Hypothalamus (tissue), 51 donors: ENCODE results near the gene APBA3.

Experiments used
- DNase-seq, 51 donors: peaks; one replicate each; lab custom pipeline; 2025; lab: John Stamatoyannopoulos, UW

Gene APBA3

GRCh38 chr19:3761382-3762129 is at the start of gene APBA3:
TSS of gene APBA3 (minus strand) at chr19:3761692. CDS start at chr19:3760264, 1,428 bp downstream.
- DNase-seq, result peak; percentile 46 to 96 (median 82)

- no peak for DNase-seq
Observed at GRCh38 chr19:3810708-3811355, 49.3 kb upstream of the APBA3 start.

GRCh38 chr19:3809881-3810707 is 48.6 kb upstream of the APBA3 start:
- peak in 1 of 51 donors; percentile 18 for DNase-seq

- no peak for DNase-seq
Observed at GRCh38 chr19:3808420-3809143, 47.1 kb upstream of the APBA3 start.

- DNase-seq, result no peak
Observed at GRCh38 chr19:3807574-3808354, 46.3 kb upstream of the APBA3 start.

GRCh38 chr19:3807131-3807480 is 45.6 kb upstream of the APBA3 start:
- no peak for DNase-seq

GRCh38 chr19:3805859-3806258 is 44.4 kb upstream of the APBA3 start:
- DNase-seq, result no peak

GRCh38 chr19:3804429-3804828 is 42.9 kb upstream of the APBA3 start:
- no peak for DNase-seq

GRCh38 chr19:3803986-3804385 is 42.5 kb upstream of the APBA3 start:
- DNase-seq, result no peak

GRCh38 chr19:3803114-3803888 is 41.8 kb upstream of the APBA3 start:
- no peak for DNase-seq

- DNase-seq, result peak in 32 of 51 donors; percentile 5 to 72 (median 43)
Observed at GRCh38 chr19:3801412-3802096, 40.1 kb upstream of the APBA3 start.

- DNase-seq, result peak in 1 of 51 donors; percentile 52
Observed at GRCh38 chr19:3800996-3801395, 39.5 kb upstream of the APBA3 start.

GRCh38 chr19:3798137-3798536 is 36.6 kb upstream of the APBA3 start:
- no peak for DNase-seq

- no peak for DNase-seq
Observed at GRCh38 chr19:3796358-3796757, 34.9 kb upstream of the APBA3 start.

- DNase-seq, result no peak
Observed at GRCh38 chr19:3793799-3794198, 32.3 kb upstream of the APBA3 start.

- DNase-seq, result no peak
Observed at GRCh38 chr19:3792114-3792513, 30.6 kb upstream of the APBA3 start.

- DNase-seq, result no peak
Observed at GRCh38 chr19:3790941-3791340, 29.4 kb upstream of the APBA3 start.

GRCh38 chr19:3790209-3790734 is 28.8 kb upstream of the APBA3 start:
- DNase-seq, result no peak
